A549 treated with RU486 at 1 μM for 4 hours (cell line): ENCODE results near the gene SPCS1. TPM values are rescaled to one million over a fixed set of nuclear protein-coding genes. Genes with fewer than 3 reads are reported as not detected.

Source experiments
- total RNA-seq: library from RNA; stranded (reverse); fragments of 200-300 nt; extraction: Qiagen RNA extraction; gene quantifications from 5 replicates; pipeline ENCODE4 v1.2.3, GENCODE V29; 2022; ENCODE audit warnings: low read depth

Gene SPCS1
- total RNA-seq, result 129 to 170 TPM (median 164 TPM) in 5 replicates

DNA sequence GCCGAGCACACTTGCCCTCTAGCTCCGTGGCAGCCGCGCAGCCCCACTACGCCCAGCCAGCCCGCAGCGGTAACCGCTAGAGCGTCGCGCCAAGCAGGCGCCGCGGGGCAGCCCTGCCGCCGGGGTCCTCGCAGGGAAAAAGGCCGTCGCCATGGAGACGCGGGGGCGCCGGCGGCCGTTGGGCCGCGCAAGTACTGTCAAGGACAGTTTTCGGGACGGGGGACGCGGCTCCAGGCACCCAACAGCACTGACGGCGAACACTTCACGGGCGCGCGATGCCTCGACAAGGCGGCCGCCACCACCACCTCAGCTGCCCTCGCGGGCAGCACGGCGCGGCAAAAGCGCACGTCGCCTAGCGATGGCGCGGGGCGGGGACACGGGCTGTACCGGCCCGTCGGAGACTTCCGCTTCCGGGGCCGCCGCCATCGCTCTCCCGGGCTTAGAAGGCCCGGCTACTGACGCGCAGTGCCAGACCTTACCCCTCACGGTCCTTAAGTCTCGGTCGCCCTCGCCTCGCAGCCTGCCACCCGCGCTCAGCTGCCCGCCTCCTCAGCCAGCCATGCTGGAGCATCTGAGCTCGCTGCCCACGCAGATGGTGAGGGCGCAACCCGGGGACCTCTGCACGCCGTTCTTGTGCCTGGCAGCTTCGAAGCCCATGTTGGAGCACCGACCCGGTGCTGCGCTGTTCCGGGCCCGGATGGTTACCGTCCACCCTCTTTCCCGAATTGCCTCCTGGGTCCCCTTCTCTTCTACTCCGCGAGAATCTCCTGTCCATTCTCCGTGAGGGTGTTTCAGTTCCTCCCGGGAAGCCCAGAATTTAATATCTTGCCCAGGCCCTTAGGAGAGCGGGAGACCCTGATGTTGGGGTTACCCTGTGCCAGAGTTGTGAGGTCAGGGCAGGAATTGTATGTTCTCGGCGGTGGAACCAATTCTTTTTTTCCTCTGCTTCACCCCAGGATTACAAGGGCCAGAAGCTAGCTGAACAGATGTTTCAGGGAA is at the start of gene SPCS1, which contains the start of gene GLT8D1:
Gene SPCS1 (plus strand): TSS at position 419 of the 999 bp plus-strand sequence. CDS start 141 bp downstream, at position 560.
Gene GLT8D1 (minus strand): TSS at position 104 of the 999 bp plus-strand sequence. CDS start 5,331 bp downstream, outside the sequence.

DNA sequence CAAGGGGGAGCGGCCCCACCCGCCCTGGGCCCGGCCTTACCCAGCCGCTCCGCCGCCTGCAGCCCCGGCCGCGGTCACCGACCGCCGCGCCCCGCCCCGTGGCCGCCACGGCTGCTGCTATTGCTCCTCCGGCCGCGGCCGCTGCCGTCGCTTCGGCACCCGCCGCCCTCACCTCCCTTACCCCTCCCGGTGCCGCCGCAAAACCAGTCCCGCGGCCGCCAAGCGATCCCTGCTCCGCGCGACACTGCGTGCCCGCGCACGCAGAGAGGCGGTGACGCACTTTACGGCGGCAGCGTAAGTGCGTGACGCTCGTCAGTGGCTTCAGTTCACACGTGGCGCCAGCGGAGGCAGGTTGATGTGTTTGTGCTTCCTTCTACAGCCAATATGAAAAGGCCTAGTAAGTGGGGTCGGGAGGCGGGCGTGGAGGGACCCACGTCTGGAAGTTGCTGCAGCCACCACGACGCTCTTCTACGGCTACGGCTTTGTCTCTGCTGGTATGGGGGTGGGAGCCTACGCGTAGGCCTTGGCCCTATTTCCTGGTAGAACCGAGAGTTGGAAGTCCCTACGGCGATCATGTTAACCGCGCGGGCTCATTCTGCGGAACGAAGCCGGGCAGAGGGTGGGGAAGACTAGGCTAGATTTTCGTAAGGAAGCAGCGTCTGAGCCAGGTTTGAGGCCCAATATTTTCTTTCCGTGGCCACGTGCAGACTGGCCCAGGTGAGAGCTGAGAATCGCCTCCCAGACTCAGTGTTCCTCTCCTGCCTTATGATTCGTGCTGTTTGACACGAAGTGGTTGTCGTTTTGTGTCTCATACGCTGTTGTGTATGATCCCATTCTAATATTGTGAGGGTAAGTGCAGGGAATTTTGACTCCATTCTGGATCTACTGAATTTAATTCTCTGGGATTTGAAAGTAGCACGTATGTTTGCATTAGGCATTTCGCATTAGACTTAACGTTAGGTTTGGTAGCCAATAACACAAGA is 19.9 kb upstream of the SPCS1 start, which contains the start of the genes GNL3 and PBRM1:
Gene GNL3 (plus strand): TSS at position 324 of the 983 bp plus-strand sequence. CDS start 61 bp downstream, at position 385.
Gene PBRM1 (minus strand): TSS at position 205 of the 983 bp plus-strand sequence.

Other genes starting within 250 kb of the SPCS1 start
- gene STAB1, start 210.8 kb upstream of the SPCS1 start, total RNA-seq, result not detected in 5 replicates
- gene NT5DC2, start 172.2 kb upstream of the SPCS1 start, total RNA-seq, result 74.0 to 102 TPM (median 98.7 TPM) in 5 replicates
- 43.3 to 87.9 TPM (median 59.4 TPM) in 5 replicates for gene UQCC5, start 169.5 kb upstream of the SPCS1 start, total RNA-seq
- 9.3 to 17.3 TPM (median 13.7 TPM) in 5 replicates for gene PBRM1, start 20.2 kb upstream of the SPCS1 start, total RNA-seq
- gene GNL3, start 20.1 kb upstream of the SPCS1 start, total RNA-seq, result 98.0 to 179 TPM (median 109 TPM) in 5 replicates
- 32.4 to 39.5 TPM (median 36.9 TPM) in 5 replicates for gene GLT8D1, start 315 bp upstream of the SPCS1 start, total RNA-seq
- gene NEK4, start 64.8 kb downstream of the SPCS1 start, total RNA-seq, result 13.4 to 14.8 TPM (median 14.5 TPM) in 5 replicates
- gene ITIH1, start 71.5 kb downstream of the SPCS1 start, total RNA-seq, result not detected in 5 replicates
- 0.12 TPM in 1 of 5 replicates, not detected in the others for gene ITIH3, start 88.7 kb downstream of the SPCS1 start, total RNA-seq
- gene ITIH4, start 124.6 kb downstream of the SPCS1 start, total RNA-seq, result 0.35 to 1.6 TPM (median 0.55 TPM) in 5 replicates
- gene MUSTN1, start 128.9 kb downstream of the SPCS1 start, total RNA-seq, result not detected in 5 replicates
- gene STIMATE, start 191.4 kb downstream of the SPCS1 start, total RNA-seq, result 6.3 to 10.3 TPM (median 7.4 TPM) in 5 replicates